Fibroblast of lung (primary cell): ENCODE results near the gene GPR62. TPM values are rescaled to one million over a fixed set of nuclear protein-coding genes. Genes with fewer than 3 reads are reported as not detected.

Experiments
- DNase-seq, 2 donors: peaks; one replicate each; pipeline versions ENCODE4 v3.0.0 to v3.0.0-alpha.2; 2010; ENCODE audit warnings: low read depth in 2 of 2
- H2AFZ ChIP-seq: 2 replicates; pipeline ENCODE4 v1.5.1; 2012; ENCODE audit warnings: low read length, control low read depth, inconsistent platforms
- H3K27ac ChIP-seq: 2 replicates; pipeline ENCODE4 v1.5.1; 2011; ENCODE audit warnings: low read length, control low read depth; ENCODE audit not compliant: insufficient read depth
- H3K27me3 ChIP-seq: 2 replicates; pipeline ENCODE4 v1.5.1; 2011; ENCODE audit warnings: mild to moderate bottlenecking, low read length; ENCODE audit not compliant: control insufficient read depth, insufficient read depth
- H3K36me3 ChIP-seq: 2 replicates; pipeline ENCODE4 v1.5.1; 2011; ENCODE audit warnings: low read length; ENCODE audit not compliant: control insufficient read depth, insufficient read depth
- H3K4me1 ChIP-seq: 2 replicates; pipeline ENCODE4 v1.5.1; 2011; ENCODE audit warnings: low read length; ENCODE audit not compliant: control insufficient read depth, insufficient read depth; ENCODE audit errors: extremely low read depth
- H3K4me2 ChIP-seq: 2 replicates; pipeline ENCODE4 v1.5.1; 2011; ENCODE audit warnings: low read length, control low read depth; ENCODE audit not compliant: insufficient read depth; ENCODE audit errors: extremely low read depth
- H3K4me3 ChIP-seq, 4 experiments: fragments of 200-600 bp in 1 of 4; sonication (generic) in 1 of 4; replicated peaks in 1 of 4; 2 replicates each; pipeline ENCODE4 v1.5.1; 2011 to 2016; ENCODE audit warnings: low read length in 4 of 4, low read depth in 3 of 4, mild to moderate bottlenecking in 3 of 4, control low read depth in 2 of 4, inconsistent platforms in 1 of 4, mixed read lengths in 1 of 4; ENCODE audit not compliant: insufficient read depth in 1 of 4; ENCODE audit errors: control extremely low read depth in 1 of 4
- H3K79me2 ChIP-seq: 2 replicates; pipeline ENCODE4 v1.5.1; 2012; ENCODE audit warnings: mild to moderate bottlenecking, low read length, inconsistent platforms; ENCODE audit not compliant: control insufficient read depth, insufficient read depth
- H3K9ac ChIP-seq: 2 replicates; pipeline ENCODE4 v1.5.1; 2011; ENCODE audit warnings: mild to moderate bottlenecking, low read length, control low read depth; ENCODE audit not compliant: insufficient read depth
- H3K9me3 ChIP-seq: 2 replicates; pipeline ENCODE4 v1.5.1; 2012; ENCODE audit warnings: low read depth, low read length; ENCODE audit not compliant: control insufficient read depth, insufficient read depth
- H4K20me1 ChIP-seq: 2 replicates; pipeline ENCODE4 v1.5.1; 2011; ENCODE audit warnings: low read length; ENCODE audit not compliant: control insufficient read depth, insufficient read depth; ENCODE audit errors: extremely low read depth
- EZH2 ChIP-seq: IDR thresholded peaks from 2 replicates; pipeline ENCODE4 v1.5.1; 2012; ENCODE audit warnings: low read length, control low read depth, mild to moderate bottlenecking; ENCODE audit errors: missing control alignments
- polyA plus RNA-seq, 2 donors: library from polyadenylated mRNA; depleted of rRNA in 1 of 2; stranded (reverse) in 1 of 2; unstranded in 1 of 2; fragments of >200 nt; gene quantifications; 2 replicates each; pipeline ENCODE4 v1.2.1, GENCODE V29; 2011 to 2012; ENCODE audit warnings: missing spikeins in 1 of 2
- total RNA-seq: library from RNA; depleted of rRNA; stranded (reverse); fragments of >200 nt; gene quantifications from 2 replicates; pipeline ENCODE4 v1.2.1, GENCODE V29; 2014
- TF ChIP-seq, protein P1 (sequence below), 2 donors: IDR thresholded peaks in 1 of 2; conservative IDR thresholded peaks in 1 of 2; 1 replicate in 1 of 2; 2 replicates in 1 of 2; pipeline ENCODE4 v1.5.1; 2011 to 2012; ENCODE audit warnings: low read length in 2 of 2, control low read depth in 1 of 2, inconsistent platforms in 1 of 2, low read depth in 1 of 2, mild to moderate bottlenecking in 1 of 2

The GPR62 gene
- total and polyA plus RNA-seq, 2 donors (not counting 1 experiment from before 2014, with no cell fraction given), result under 0.01 TPM; not detected in 1

DNA sequence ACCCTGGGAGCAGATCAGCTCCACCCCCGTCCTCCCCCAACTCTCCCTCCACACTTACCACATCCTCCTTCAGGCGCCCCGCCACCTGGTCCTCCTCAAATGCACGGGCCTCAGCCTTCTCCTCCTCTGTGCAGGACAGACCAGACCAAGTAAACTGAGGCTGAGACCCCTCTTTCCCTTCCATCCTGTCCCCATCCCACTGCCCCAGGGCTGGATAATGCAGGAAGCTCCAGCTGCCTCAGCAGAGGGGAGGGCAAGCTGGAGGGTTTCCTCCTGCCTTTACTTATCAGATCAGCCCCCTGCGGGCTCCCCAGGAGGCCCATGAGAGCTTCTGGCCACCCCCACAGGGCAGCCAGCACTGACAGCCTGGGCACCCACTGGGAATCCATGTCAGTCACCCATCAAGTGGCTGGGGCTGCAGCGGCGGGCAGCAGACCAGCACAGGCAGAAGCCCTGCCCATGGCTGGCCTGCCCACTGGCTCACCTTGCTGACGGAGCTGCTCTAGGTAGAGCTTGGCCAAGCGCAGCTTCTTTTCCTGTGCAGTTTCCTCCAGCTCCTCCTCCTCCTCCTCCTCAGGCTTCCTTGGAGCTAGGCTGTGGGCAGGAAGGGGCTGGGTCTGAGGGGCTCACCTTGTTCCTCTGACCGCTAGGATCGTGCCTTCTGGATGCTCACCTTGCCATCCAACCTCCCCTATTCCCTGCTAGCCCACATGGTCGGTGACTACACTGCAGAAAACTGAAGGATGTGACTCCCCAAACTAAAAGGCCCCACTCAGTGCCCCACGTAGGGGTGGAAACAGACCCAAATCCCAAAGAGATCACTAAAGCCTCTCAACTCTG is 17.4 kb upstream of the GPR62 start:
- Histone ChIP-seq H3K9ac (no peak overlapping the region), H3K36me3 (peaks cover 18% of the 10 kb centered on the region), H3K9me3 (no peaks in the 10 kb centered on the region), H3K27ac (no peak overlapping the region), H3K4me3 (no peak overlapping the region), H4K20me1 (no peaks in the 10 kb centered on the region), H3K79me2 (peaks cover 19% of the 10 kb centered on the region), H3K27me3 (no peaks in the 10 kb centered on the region), H2AFZ (no peak overlapping the region), H3K4me2 (no peak overlapping the region), H3K4me1 (peaks cover 10% of the 10 kb centered on the region)
- DNase-seq, result no peak
- TF ChIP-seq, protein P1, sequence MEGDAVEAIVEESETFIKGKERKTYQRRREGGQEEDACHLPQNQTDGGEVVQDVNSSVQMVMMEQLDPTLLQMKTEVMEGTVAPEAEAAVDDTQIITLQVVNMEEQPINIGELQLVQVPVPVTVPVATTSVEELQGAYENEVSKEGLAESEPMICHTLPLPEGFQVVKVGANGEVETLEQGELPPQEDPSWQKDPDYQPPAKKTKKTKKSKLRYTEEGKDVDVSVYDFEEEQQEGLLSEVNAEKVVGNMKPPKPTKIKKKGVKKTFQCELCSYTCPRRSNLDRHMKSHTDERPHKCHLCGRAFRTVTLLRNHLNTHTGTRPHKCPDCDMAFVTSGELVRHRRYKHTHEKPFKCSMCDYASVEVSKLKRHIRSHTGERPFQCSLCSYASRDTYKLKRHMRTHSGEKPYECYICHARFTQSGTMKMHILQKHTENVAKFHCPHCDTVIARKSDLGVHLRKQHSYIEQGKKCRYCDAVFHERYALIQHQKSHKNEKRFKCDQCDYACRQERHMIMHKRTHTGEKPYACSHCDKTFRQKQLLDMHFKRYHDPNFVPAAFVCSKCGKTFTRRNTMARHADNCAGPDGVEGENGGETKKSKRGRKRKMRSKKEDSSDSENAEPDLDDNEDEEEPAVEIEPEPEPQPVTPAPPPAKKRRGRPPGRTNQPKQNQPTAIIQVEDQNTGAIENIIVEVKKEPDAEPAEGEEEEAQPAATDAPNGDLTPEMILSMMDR (conservative IDR thresholded peaks at IDR 0.05 in 1 of 2, IDR thresholded peaks at IDR 0.05 in 1 of 2; ENCODE audit: low read depth in 1 of 2, low read length in 2 of 2), result no peak
- no peak for TF ChIP-seq EZH2

GRCh38 chr3:51938780-51939425 is 16.3 kb upstream of the GPR62 start:
- no peak for DNase-seq
- Histone ChIP-seq H3K9me3 (no peaks in the 10 kb centered on the region), H4K20me1 (no peaks in the 10 kb centered on the region), H3K4me2 (no peak overlapping the region), H3K36me3 (peaks cover 14% of the 10 kb centered on the region), H3K79me2 (peaks cover 19% of the 10 kb centered on the region), H3K27ac (no peak overlapping the region), H2AFZ (no peak overlapping the region), H3K9ac (no peak overlapping the region), H3K4me1 (peaks cover 15% of the 10 kb centered on the region), H3K4me3 (no peak overlapping the region), H3K27me3 (no peaks in the 10 kb centered on the region)
- TF ChIP-seq, protein P1 (conservative IDR thresholded peaks at IDR 0.05 in 1 of 2, IDR thresholded peaks at IDR 0.05 in 1 of 2; ENCODE audit: low read depth in 1 of 2, low read length in 2 of 2), result no peak
- TF ChIP-seq EZH2, result no peak

GRCh38 chr3:51940648-51941462 is 14.3 kb upstream of the GPR62 start:
- H3K27ac ChIP-seq, result peak overlapping the region; percentile 40
- DNase-seq, result peak in 1 of 2 donors; percentile 30

More at GRCh38 chr3:51940648-51941462, 14.3 kb upstream of the GPR62 start:
- Histone ChIP-seq H3K36me3 (peaks cover 7% of the 10 kb centered on the region), H3K9me3 (no peaks in the 10 kb centered on the region), H3K4me2 (peak overlapping the region; percentile 91), H2AFZ (no peak overlapping the region), H3K4me3 (peak overlapping the region; percentile 46 to 90 (median 64)), H3K79me2 (peaks cover 19% of the 10 kb centered on the region), H3K4me1 (peaks cover 15% of the 10 kb centered on the region), H4K20me1 (no peaks in the 10 kb centered on the region), H3K27me3 (no peaks in the 10 kb centered on the region), H3K9ac (peak overlapping the region; percentile 68)
- no peak for TF ChIP-seq EZH2
- TF ChIP-seq, protein P1 (conservative IDR thresholded peaks at IDR 0.05 in 1 of 2, IDR thresholded peaks at IDR 0.05 in 1 of 2; ENCODE audit: low read depth in 1 of 2, low read length in 2 of 2), result no peak
